Hepatocyte (in vitro differentiated cells): ENCODE measurements around the gene SEC22C. TPM values are rescaled to one million over a fixed set of nuclear protein-coding genes. Genes with fewer than 3 reads are reported as not detected.

Source experiments
- DNase-seq: peaks from one replicate; pipeline ENCODE4 v3.0.0-alpha.2; 2016; ENCODE audit warnings: low spot score
- H2AFZ ChIP-seq: fragments of 200-600 bp; sonication (generic); 2 replicates; pipeline ENCODE4 v1.6.0; 2016; ENCODE audit warnings: antibody characterized with exemption, mild to moderate bottlenecking
- H3K27ac ChIP-seq: fragments of 200-600 bp; sonication (generic); 2 replicates; pipeline ENCODE4 v1.5.1; 2016; ENCODE audit warnings: mild to moderate bottlenecking
- H3K27me3 ChIP-seq: fragments of 200-600 bp; sonication (generic); 2 replicates; pipeline ENCODE4 v1.6.1; 2016
- H3K36me3 ChIP-seq: fragments of 200-600 bp; sonication (generic); replicated peaks from 2 replicates; pipeline ENCODE4 v1.5.1; 2016; ENCODE audit warnings: low read depth; ENCODE audit not compliant: insufficient read depth
- H3K4me1 ChIP-seq: fragments of 200-600 bp; sonication (generic); 2 replicates; pipeline ENCODE4 v1.5.1; 2016; ENCODE audit warnings: mild to moderate bottlenecking, moderate library complexity; ENCODE audit not compliant: insufficient read depth
- H3K4me2 ChIP-seq: fragments of 200-600 bp; sonication (generic); 2 replicates; pipeline ENCODE4 v1.6.0; 2016
- H3K4me3 ChIP-seq: fragments of 200-600 bp; sonication (generic); 2 replicates; pipeline ENCODE4 v1.5.1; 2016; ENCODE audit warnings: mild to moderate bottlenecking
- H3K79me2 ChIP-seq: fragments of 200-600 bp; sonication (generic); 2 replicates; pipeline ENCODE4 v1.6.0; 2017; ENCODE audit warnings: mild to moderate bottlenecking
- H3K9me2 ChIP-seq: fragments of 200-600 bp; sonication (generic); replicated peaks from 2 replicates; pipeline ENCODE4 v1.6.0; 2017; ENCODE audit warnings: mild to moderate bottlenecking; ENCODE audit not compliant: insufficient read depth
- H3K9me3 ChIP-seq: fragments of 200-600 bp; sonication (generic); 2 replicates; pipeline ENCODE4 v1.5.1; 2016; ENCODE audit warnings: low read depth, mild to moderate bottlenecking
- H4K20me1 ChIP-seq: fragments of 200-600 bp; sonication (generic); 2 replicates; pipeline ENCODE4 v1.6.0; 2016; ENCODE audit warnings: mild to moderate bottlenecking; ENCODE audit not compliant: insufficient read depth, poor library complexity, severe bottlenecking
- CTCF ChIP-seq: fragments of 200-600 bp; sonication (generic); IDR thresholded peaks from 2 replicates; pipeline ENCODE4 v1.5.1; 2016; ENCODE audit warnings: antibody characterized with exemption, mild to moderate bottlenecking; ENCODE audit not compliant: poor library complexity
- EZH2 ChIP-seq: fragments of 200-600 bp; sonication (generic); IDR thresholded peaks from 2 replicates; pipeline ENCODE4 v1.6.1; 2016; ENCODE audit warnings: antibody characterized with exemption, mild to moderate bottlenecking, borderline replicate concordance
- EZH2phosphoT487 ChIP-seq: fragments of 200-600 bp; sonication (generic); IDR thresholded peaks from one replicate; pipeline ENCODE4 v1.6.1; 2018; ENCODE audit warnings: antibody characterized with exemption, mild to moderate bottlenecking, low read depth, moderate library complexity; ENCODE audit not compliant: unreplicated experiment, severe bottlenecking
- WGBS: methylation state at CpG from one replicate; pipeline ENCODE4 v1.1.6; 2016; ENCODE audit warnings: low lambda C conversion rate; ENCODE audit errors: missing lambda C conversion rate; 5-methylcytosine and 5-hydroxymethylcytosine counted together
- polyA plus RNA-seq: library from polyadenylated mRNA; unstranded; fragments of >200 nt; fragmentation: Nextera tagmentation; extraction: Ambion mirVana; gene quantifications from 2 replicates; pipeline ENCODE4 v1.2.1, GENCODE V29; 2016
- total RNA-seq: library from RNA; depleted of rRNA; stranded (reverse); fragments of >200 nt; gene quantifications from 2 replicates; pipeline ENCODE4 v1.2.3, GENCODE V29; 2014

SEC22C gene
- total and polyA plus RNA-seq, 2 experiments from 2014 or later, result 31.4 to 53.9 TPM

GRCh38 chr3:42508562-42508961 is 73.2 kb downstream of the SEC22C start:
- peak overlapping the region; percentile 98 for H3K27ac ChIP-seq
- no peak overlapping the region for H3K4me2 ChIP-seq

GRCh38 chr3:42507761-42508335 is 73.9 kb downstream of the SEC22C start:
- Histone ChIP-seq H3K27ac (peak overlapping the region; percentile 98), H3K9me3 (no peaks in the 10 kb centered on the region), H2AFZ (no peak overlapping the region), H3K36me3 (no peaks in the 10 kb centered on the region), H3K4me3 (no peak overlapping the region), H3K4me1 (peaks cover 55% of the 10 kb centered on the region), H3K9me2 (no peaks in the 10 kb centered on the region), H3K27me3 (no peaks in the 10 kb centered on the region), H3K4me2 (no peak overlapping the region), H3K79me2 (peaks cover 6% of the 10 kb centered on the region), H4K20me1 (no peaks in the 10 kb centered on the region)
- WGBS, result 89% methylated on average over 6 of the region's 6 CpGs
- DNase-seq, result no peak
- TF ChIP-seq EZH2 (no peak), EZH2phosphoT487 (no peak), CTCF (no peak)

More at GRCh38 chr3:42508562-42508961, 73.2 kb downstream of the SEC22C start:
- H3K79me2 ChIP-seq, result peaks cover 6% of the 10 kb centered on the region
- H3K4me1 ChIP-seq, result peaks cover 55% of the 10 kb centered on the region
- no peak overlapping the region for H2AFZ ChIP-seq
- 54% methylated on average over 4 of the region's 4 CpGs for WGBS
- H3K36me3 ChIP-seq, result no peaks in the 10 kb centered on the region
- no peaks in the 10 kb centered on the region for H3K9me3 ChIP-seq
- no peak for DNase-seq
- H3K4me3 ChIP-seq, result no peak overlapping the region
- H3K27me3 ChIP-seq, result no peaks in the 10 kb centered on the region
- no peaks in the 10 kb centered on the region for H3K9me2 ChIP-seq
- TF ChIP-seq CTCF (no peak), EZH2 (no peak)
- H4K20me1 ChIP-seq, result no peaks in the 10 kb centered on the region

GRCh38 chr3:42507252-42507651 is 74.5 kb downstream of the SEC22C start:
- H3K36me3 ChIP-seq, result no peaks in the 10 kb centered on the region
- peak; percentile 68 for DNase-seq
- peaks cover 6% of the 10 kb centered on the region for H3K79me2 ChIP-seq
- H3K4me3 ChIP-seq, result no peak overlapping the region
- peaks cover 57% of the 10 kb centered on the region for H3K4me1 ChIP-seq
- no peaks in the 10 kb centered on the region for H3K27me3 ChIP-seq
- no peaks in the 10 kb centered on the region for H3K9me2 ChIP-seq
- no peaks in the 10 kb centered on the region for H4K20me1 ChIP-seq
- no peak for TF ChIP-seq EZH2
- no peak for TF ChIP-seq EZH2phosphoT487
- TF ChIP-seq CTCF, result no peak
- H3K27ac ChIP-seq, result peak overlapping the region; percentile 98
- H2AFZ ChIP-seq, result no peak overlapping the region
- peak overlapping the region; percentile 34 for H3K4me2 ChIP-seq
- WGBS, result 39% methylated on average over 7 of the region's 7 CpGs
- no peaks in the 10 kb centered on the region for H3K9me3 ChIP-seq
